Rectal smooth muscle tissue (tissue), 1 donor: ENCODE measurements around the gene KLHDC4.

ENCODE experiments used
- H3K27ac ChIP-seq: one replicate; pipeline ENCODE4 v1.7.0; 2013; ENCODE audit warnings: low read depth, low read length, inconsistent platforms
- H3K27me3 ChIP-seq: one replicate; pipeline ENCODE4 v1.7.0; 2013; ENCODE audit warnings: low read length; ENCODE audit not compliant: control insufficient read depth, insufficient read depth
- H3K36me3 ChIP-seq: one replicate; pipeline ENCODE4 v1.7.0; 2013; ENCODE audit warnings: low read length; ENCODE audit not compliant: control insufficient read depth, insufficient read depth
- H3K4me1 ChIP-seq: one replicate; pipeline ENCODE4 v1.7.0; 2013; ENCODE audit warnings: low read length; ENCODE audit not compliant: control insufficient read depth, insufficient read depth
- H3K4me3 ChIP-seq: one replicate; pipeline ENCODE4 v1.7.0; 2013; ENCODE audit warnings: low read length
- H3K9ac ChIP-seq: one replicate; pipeline ENCODE4 v1.7.0; 2013; ENCODE audit warnings: low read length

Gene KLHDC4

DNA sequence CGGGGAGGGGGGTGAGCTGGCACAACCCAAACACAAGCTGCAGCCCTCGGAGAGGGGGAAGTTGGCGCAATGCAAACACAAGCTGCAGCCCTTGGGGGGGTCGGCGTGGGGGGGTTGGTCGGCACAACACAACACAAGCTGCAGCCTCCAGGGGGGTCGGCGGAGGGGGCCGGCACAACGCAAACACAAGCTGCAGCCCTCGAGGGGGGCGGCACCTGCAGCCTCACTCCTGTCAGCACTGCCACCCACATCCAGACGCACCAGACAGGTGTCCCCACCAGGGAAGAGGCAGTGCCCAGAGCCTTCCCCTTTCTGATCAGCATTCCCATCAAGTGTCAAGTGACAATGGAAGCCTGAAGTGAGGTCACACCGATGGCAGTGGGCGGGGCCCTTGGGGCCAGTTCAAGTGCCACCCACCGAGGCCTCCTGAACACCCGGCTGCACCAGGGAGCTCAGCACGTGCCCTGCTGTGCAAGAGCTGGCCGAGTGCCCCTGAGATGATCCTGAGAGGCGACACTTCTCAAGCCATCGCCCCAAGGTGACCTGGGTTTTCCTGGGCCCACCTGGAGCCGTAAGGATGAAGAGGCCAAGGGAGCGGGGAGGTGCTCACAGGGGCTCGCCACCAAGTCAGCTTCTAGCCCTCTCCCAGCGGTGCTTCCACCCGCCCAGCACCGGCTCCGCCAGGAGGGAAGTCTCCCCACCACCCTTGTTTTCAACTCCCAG, 59.3 kb downstream of the KLHDC4 start:
- Histone ChIP-seq H3K36me3 (peaks cover 10% of the 10 kb centered on the region), H3K4me3 (no peak overlapping the region), H3K27ac (no peak overlapping the region), H3K27me3 (no peaks in the 10 kb centered on the region), H3K9ac (no peak overlapping the region), H3K4me1 (no peaks in the 10 kb centered on the region)

DNA sequence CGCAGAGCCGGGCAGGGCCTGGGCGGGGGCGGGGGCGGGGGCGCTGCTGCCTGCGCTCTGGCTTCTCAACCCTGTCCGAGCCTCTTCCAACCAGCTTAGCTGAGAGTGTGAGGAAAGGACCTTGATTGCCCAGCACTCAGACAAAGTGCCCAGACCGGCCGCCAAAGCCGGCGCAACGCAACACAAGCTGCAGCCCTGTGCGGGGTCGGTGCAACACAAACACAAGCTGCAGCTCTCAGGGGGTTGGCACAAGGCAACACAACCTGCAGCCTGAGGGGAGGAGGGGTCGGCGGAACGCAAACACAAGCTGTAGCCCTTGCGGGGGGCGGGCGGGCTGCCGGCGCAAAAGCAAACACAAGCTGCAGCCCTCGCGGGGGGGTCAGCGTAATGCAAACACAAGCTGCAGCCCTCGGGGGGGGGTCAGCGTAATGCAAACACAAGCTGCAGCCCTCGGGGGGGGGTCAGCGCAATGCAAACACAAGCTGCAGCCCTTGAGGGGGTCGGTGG, 60.0 kb downstream of the KLHDC4 start:
- H3K27ac ChIP-seq: no peak overlapping the region
- H3K36me3 ChIP-seq: peaks cover 10% of the 10 kb centered on the region
- no peaks in the 10 kb centered on the region for H3K27me3 ChIP-seq
- H3K9ac ChIP-seq: no peak overlapping the region
- no peaks in the 10 kb centered on the region for H3K4me1 ChIP-seq
- H3K4me3 ChIP-seq: no peak overlapping the region

DNA sequence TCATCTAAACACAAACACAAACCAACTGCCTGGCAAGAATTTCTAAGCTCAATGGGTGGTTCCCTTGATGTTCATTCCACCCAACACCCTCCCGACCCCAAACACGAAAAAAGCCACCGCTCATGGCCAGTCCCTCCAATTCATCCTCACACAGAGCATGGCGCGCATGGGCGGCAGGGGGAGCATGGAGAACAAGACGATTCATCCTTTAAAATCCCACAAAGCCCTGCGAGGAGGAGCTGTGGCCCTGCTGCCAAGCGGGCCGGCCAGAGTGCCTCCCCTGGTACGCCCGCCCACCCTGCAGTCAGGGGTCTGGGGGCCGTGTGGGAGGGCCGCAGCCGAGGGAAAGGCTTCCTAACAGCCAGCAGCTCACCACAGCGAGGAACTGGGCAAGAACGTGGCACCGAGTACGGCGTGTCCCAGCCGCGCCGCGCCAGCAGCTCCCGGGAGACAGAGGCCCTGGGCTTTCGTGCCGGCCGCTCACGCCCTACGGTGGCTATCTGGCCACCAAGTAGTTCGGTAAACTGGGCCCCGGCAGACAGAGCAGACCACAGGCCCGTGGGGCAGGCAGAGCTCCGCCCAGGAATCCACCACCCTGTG, 60.9 kb downstream of the KLHDC4 start:
- Histone ChIP-seq H3K4me3 (no peak overlapping the region), H3K27ac (no peak overlapping the region), H3K36me3 (peaks cover 10% of the 10 kb centered on the region), H3K4me1 (no peaks in the 10 kb centered on the region), H3K9ac (no peak overlapping the region), H3K27me3 (no peaks in the 10 kb centered on the region)

DNA sequence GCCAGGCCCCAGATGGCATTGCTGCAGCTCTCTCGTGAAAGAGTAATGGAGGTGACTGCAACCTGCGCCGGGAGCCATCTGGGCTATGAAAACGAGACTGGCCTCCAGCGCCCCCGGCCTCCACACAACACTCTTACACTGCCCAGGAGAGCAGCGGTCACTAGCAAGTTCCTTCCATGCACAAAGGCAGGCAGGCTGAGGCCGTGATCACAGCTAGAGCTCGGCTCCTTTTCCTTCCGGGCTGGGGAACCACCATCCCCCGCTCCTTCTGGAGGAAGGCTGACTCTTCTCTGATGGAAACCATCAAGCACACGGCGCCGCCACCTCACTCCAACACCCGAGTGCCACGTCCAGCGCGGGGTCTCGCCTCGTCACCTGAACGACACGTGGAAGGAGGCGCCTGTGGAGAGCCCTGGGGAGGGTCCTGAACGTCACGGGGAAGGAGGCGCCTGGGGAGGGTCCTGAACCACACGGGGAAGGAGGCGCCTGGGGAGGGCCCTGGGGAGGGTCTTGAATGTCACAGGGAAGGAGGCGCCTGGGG, 61.9 kb downstream of the KLHDC4 start:
- no peak overlapping the region for H3K27ac ChIP-seq
- H3K4me3 ChIP-seq: no peak overlapping the region
- H3K9ac ChIP-seq: no peak overlapping the region
- H3K4me1 ChIP-seq: no peaks in the 10 kb centered on the region
- H3K36me3 ChIP-seq: peaks cover 4% of the 10 kb centered on the region
- no peaks in the 10 kb centered on the region for H3K27me3 ChIP-seq

DNA sequence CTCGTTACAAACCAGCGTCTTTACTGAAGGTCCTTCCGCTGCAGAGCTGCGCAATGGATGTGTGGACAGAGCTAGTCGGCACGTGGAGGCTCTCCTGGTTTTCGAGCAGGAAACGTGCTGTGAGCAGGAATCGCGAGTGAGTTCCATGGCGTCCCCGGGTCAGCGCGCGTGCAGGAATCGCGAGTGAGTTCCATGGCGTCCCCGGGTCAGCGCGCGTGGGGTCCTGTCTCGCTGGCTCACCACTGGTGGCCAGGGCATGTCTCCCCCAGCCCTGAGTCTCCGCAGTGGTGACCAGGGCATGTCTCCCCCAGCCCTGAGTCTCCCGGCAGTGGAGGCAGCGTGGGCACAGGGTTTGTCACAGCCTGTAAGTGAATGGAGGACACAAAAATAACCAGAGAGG, 62.7 kb downstream of the KLHDC4 start:
- H3K27me3 ChIP-seq: no peaks in the 10 kb centered on the region
- H3K36me3 ChIP-seq: no peaks in the 10 kb centered on the region
- no peak overlapping the region for H3K27ac ChIP-seq
- H3K4me3 ChIP-seq: no peak overlapping the region
- H3K9ac ChIP-seq: no peak overlapping the region
- no peaks in the 10 kb centered on the region for H3K4me1 ChIP-seq

DNA sequence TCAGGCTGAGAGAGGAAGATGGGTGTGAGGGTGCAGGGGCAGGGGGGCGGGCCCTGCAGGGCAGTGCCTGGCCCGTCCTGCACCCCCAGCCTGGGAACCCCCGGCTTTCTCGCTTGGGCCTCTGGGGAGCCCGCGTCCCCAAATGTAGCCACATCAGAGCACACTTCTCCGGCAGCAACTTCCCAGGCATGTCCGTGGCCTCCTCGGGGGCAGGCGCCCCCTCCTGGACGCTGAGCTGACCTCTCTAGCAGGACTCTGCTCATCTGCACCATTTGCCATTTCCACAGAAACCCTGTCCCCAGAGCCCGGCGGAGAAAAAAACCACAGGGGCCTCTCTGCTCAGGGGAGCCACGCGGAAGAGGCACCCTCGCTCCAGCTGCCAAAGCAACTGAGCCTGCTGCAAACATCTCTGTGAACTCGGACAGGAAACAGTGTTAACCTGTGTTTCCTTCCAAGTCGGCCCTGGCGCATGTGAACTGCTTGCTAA, 63.4 kb downstream of the KLHDC4 start:
- H3K36me3 ChIP-seq: no peaks in the 10 kb centered on the region
- H3K4me1 ChIP-seq: no peaks in the 10 kb centered on the region
- no peaks in the 10 kb centered on the region for H3K27me3 ChIP-seq
- no peak overlapping the region for H3K9ac ChIP-seq
- no peak overlapping the region for H3K27ac ChIP-seq
- H3K4me3 ChIP-seq: no peak overlapping the region

DNA sequence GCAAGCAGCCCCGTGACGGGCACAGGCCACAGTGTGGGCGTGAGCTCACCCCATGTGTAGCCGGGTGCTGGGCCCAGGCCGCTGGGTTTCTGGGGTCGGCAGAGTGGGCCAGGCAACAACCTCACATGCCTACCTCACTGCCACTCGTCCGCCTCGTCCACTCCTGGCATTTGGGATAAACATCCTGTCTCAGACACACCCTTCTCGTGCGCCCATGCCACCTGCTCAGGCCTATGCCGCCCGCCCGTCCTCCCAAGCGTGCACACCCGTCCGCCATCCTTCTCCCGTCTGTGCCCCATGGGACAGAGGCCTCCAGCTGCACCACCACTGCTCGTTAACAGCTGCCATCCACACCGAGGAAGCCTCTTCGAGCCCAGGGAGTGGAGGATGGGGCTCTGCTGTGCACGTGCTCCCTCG, 64.3 kb downstream of the KLHDC4 start:
- no peak overlapping the region for H3K27ac ChIP-seq
- H3K9ac ChIP-seq: no peak overlapping the region
- H3K4me3 ChIP-seq: no peak overlapping the region
- H3K27me3 ChIP-seq: no peaks in the 10 kb centered on the region
- no peaks in the 10 kb centered on the region for H3K36me3 ChIP-seq
- no peaks in the 10 kb centered on the region for H3K4me1 ChIP-seq

DNA sequence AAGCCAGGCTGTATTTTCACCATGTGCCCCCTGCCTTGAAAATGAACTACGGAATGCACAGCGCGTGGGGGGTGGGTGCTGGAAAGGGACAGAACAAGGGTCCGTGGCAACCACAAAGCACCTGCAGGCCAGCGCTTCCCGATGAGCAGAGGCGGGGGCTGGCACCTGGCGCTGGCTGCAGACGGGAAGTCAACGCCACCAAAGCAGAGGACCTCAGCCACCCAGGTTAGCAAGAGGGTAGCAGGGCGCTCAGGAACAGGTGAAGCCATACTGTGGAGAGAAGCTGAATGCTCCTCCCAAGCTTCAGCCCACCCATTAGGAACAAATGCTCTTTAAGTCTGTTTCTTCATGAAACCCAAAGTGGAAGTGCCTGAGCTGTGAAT, 64.7 kb downstream of the KLHDC4 start:
- H3K9ac ChIP-seq: no peak overlapping the region
- no peaks in the 10 kb centered on the region for H3K4me1 ChIP-seq
- H3K27ac ChIP-seq: no peak overlapping the region
- no peaks in the 10 kb centered on the region for H3K27me3 ChIP-seq
- no peak overlapping the region for H3K4me3 ChIP-seq
- H3K36me3 ChIP-seq: no peaks in the 10 kb centered on the region

DNA sequence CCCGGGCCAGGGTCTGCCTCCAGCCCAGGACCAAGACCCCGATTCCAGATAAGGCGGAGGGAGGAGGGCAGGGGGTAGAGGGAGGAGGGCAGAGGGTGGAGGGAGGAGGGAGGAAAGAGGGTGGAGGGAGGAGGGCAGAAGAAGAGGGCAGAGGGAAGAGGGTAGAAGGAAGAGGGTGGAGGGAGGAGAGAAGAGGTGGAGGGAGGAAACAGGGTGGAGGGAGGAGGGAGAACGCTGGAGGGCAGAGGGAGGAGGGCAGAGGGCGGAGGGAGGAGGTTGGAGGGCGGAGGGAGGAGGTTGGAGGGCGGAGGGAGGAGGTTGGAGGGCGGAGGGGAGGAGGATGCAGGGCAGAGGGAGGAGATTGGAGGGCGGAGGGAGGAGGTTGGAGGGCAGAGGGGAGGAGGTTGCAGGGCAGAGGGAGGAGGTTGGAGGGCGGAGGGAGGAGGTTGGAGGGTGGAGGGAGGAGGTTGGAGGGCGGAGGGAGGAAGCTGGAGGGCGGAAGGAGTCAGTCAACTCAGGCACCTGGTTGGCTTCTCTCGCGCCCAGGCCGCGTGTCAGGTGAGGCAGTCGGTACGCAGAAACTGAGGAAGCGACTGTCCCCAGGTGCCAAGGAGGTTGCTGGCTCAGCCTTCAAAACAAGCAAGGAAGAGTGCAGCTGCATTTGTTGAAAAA, 65.2 kb downstream of the KLHDC4 start:
- Histone ChIP-seq H3K9ac (no peak overlapping the region), H3K4me3 (no peak overlapping the region), H3K27me3 (no peaks in the 10 kb centered on the region), H3K27ac (no peak overlapping the region), H3K36me3 (no peaks in the 10 kb centered on the region), H3K4me1 (no peaks in the 10 kb centered on the region)

DNA sequence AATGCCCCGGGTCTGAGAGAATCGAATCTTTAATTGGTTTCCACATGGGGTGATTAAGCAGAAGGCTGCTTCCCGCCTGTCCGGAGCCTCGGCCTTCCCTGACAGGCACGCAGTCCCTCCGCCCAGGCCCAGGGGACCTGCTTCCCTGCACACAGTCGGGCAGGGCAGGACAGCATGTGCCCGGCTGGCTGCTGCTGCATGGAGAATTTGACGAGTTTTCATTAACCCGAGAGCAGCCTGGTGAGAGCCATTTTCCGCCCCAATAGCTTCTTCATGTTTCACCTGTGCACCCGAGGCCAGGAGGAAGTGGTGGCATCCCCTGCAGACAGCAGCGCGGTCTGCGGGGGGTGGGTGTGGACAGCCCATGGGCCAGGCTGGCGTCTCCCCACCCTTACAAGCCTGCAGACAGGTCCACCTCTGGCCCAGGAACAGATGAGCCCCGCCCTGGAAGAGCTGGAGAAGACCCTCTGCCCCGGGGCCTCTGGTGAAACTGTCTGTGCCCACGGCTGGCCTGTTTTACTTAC, 67.0 kb downstream of the KLHDC4 start:
- no peak overlapping the region for H3K27ac ChIP-seq
- no peaks in the 10 kb centered on the region for H3K4me1 ChIP-seq
- H3K27me3 ChIP-seq: no peaks in the 10 kb centered on the region
- H3K4me3 ChIP-seq: no peak overlapping the region
- H3K36me3 ChIP-seq: no peaks in the 10 kb centered on the region
- no peak overlapping the region for H3K9ac ChIP-seq

DNA sequence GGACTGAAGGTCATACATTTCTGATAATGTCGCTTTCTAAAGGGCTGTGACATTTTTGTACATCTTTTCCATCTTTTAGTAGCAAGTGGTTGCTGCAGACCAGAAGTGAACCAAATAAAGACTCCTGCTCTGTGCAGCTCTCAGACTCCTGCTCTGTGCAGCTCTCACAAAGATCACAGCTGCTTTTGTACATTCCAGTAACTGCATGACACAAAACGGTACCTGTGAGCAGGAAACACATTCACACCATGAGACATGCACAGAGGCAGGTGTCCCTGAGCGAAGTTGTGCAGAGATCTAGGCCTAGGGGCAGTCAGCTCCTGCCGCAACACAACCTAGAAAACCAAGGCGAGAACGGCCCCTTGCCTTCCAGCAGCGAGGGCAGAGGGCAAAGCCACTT, 67.5 kb downstream of the KLHDC4 start:
- Histone ChIP-seq H3K27me3 (no peaks in the 10 kb centered on the region), H3K4me3 (no peak overlapping the region), H3K36me3 (no peaks in the 10 kb centered on the region), H3K4me1 (no peaks in the 10 kb centered on the region), H3K9ac (no peak overlapping the region), H3K27ac (no peak overlapping the region)

DNA sequence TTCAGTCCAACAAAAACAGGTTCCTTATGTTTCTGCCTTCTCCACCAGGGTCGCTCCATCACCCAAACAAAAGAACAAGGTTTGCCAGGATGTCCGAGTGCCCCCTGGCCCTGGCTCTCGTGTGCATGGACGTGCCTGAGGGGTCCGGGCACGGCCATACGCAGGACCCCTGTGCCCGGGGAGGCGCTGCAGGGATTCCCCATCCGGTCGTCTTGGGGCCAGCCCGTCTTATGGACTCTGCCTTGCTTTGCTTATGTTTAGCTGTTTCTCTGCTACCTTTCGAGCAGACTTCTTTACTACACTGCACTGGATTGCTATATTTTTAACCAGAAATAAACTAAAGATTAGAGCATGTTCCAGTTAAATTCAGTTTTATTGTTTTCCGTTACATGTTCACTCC, 68.0 kb downstream of the KLHDC4 start:
- Histone ChIP-seq H3K27me3 (no peaks in the 10 kb centered on the region), H3K36me3 (no peaks in the 10 kb centered on the region), H3K4me3 (no peak overlapping the region), H3K4me1 (no peaks in the 10 kb centered on the region), H3K27ac (no peak overlapping the region), H3K9ac (no peak overlapping the region)
